H1 (cell line): Measurements from ENCODE around the gene IL17RA. TPM values are rescaled to one million over a fixed set of nuclear protein-coding genes. Genes with fewer than 3 reads are reported as not detected.

ENCODE experiments used
- CTCF ChIA-PET: fragments of 300-600 bp; sonication (Branson Sonifier 250); formaldehyde crosslinking; loops from one replicate; lab custom pipeline; 2021; ENCODE audit not compliant: partially characterized antibody; lab: Charles Lee
- POLR2A ChIA-PET: fragments of 300-600 bp; sonication (Branson Sonifier 250); formaldehyde crosslinking; loops from one replicate; lab custom pipeline; 2021; ENCODE audit warnings: inconsistent platforms; ENCODE audit not compliant: partially characterized antibody; lab: Charles Lee
- DNase-seq, 2 experiments: peaks; one replicate each; pipeline versions ENCODE4 v3.0.0 to v3.0.0-alpha.2; 2010 to 2022; ENCODE audit warnings: low spot score in 2 of 2, low read depth in 1 of 2, mixed read lengths in 1 of 2
- FAIRE-seq: peaks from 2 replicates; lab custom pipeline; 2011; peaks lifted over from hg19 to GRCh38; lab: Jason Lieb, UNC
- H2AFZ ChIP-seq: 2 replicates; pipeline ENCODE4 v1.8.1; 2012; ENCODE audit warnings: low read length, inconsistent platforms
- H2AK5ac ChIP-seq: 2 replicates; pipeline ENCODE4 v1.6.1; 2013; ENCODE audit warnings: low read depth, low read length
- H2BK120ac ChIP-seq: replicated peaks from 2 replicates; pipeline ENCODE3; 2013; ENCODE audit warnings: low read depth, low read length, inconsistent platforms
- H2BK12ac ChIP-seq: 2 replicates; pipeline ENCODE4 v1.6.1; 2013; ENCODE audit warnings: low read depth, low read length
- H2BK15ac ChIP-seq: 2 replicates; pipeline ENCODE4 v1.6.1; 2013; ENCODE audit warnings: low read length
- H2BK20ac ChIP-seq: 2 replicates; pipeline ENCODE4 v1.6.1; 2013; ENCODE audit warnings: low read length
- H2BK5ac ChIP-seq: 2 replicates; pipeline ENCODE4 v1.6.1; 2013; ENCODE audit warnings: low read depth, low read length
- H3K14ac ChIP-seq: 2 replicates; pipeline ENCODE4 v1.6.1; 2013; ENCODE audit warnings: inconsistent platforms; ENCODE audit not compliant: insufficient read length
- H3K18ac ChIP-seq: 2 replicates; pipeline ENCODE4 v1.6.1; 2013; ENCODE audit warnings: low read length; ENCODE audit errors: extremely low read depth
- H3K23ac ChIP-seq: 2 replicates; pipeline ENCODE4 v1.6.1; 2013; ENCODE audit warnings: inconsistent platforms; ENCODE audit not compliant: insufficient read length
- H3K23me2 ChIP-seq: 2 replicates; pipeline ENCODE4 v1.6.1; 2013; ENCODE audit warnings: low read depth, low read length
- H3K27ac ChIP-seq: 2 replicates; pipeline ENCODE4 v1.6.1; 2011; ENCODE audit warnings: low read depth, low read length, inconsistent platforms
- H3K27me3 ChIP-seq, 4 experiments: replicated peaks in 1 of 4; 1 replicate in 1 of 4; 2 replicates in 3 of 4; pipeline versions ENCODE4 v1.6.1 to v1.8.1; 2011 to 2013; ENCODE audit warnings: low read length in 3 of 4, mild to moderate bottlenecking in 3 of 4, inconsistent platforms in 2 of 4, mixed read lengths in 2 of 4, moderate library complexity in 1 of 4; ENCODE audit not compliant: control insufficient read depth in 3 of 4, insufficient read depth in 3 of 4; ENCODE audit errors: extremely low read depth in 1 of 4
- H3K36me3 ChIP-seq, 4 experiments: 2 replicates each; pipeline versions ENCODE4 v1.6.1 to v1.8.1; 2011 to 2013; ENCODE audit warnings: mild to moderate bottlenecking in 4 of 4, low read length in 3 of 4, moderate library complexity in 2 of 4, control low read depth in 1 of 4, inconsistent platforms in 1 of 4; ENCODE audit not compliant: insufficient read depth in 4 of 4, control insufficient read depth in 2 of 4
- H3K4ac ChIP-seq: replicated peaks from 2 replicates; pipeline ENCODE3; 2013; ENCODE audit warnings: low read length, low read depth, mixed read lengths, inconsistent platforms; ENCODE audit not compliant: insufficient read length
- H3K4me1 ChIP-seq, 4 experiments: replicated peaks in 1 of 4; 1 replicate in 1 of 4; 2 replicates in 3 of 4; pipeline versions ENCODE4 v1.6.1 to v1.8.1; 2011 to 2013; ENCODE audit warnings: low read length in 3 of 4, inconsistent platforms in 2 of 4, mixed read lengths in 1 of 4; ENCODE audit not compliant: insufficient read depth in 4 of 4, control insufficient read depth in 3 of 4
- H3K4me2 ChIP-seq, 2 experiments: 2 replicates each; pipeline versions ENCODE4 v1.6.1 to v1.8.1; 2011 to 2013; ENCODE audit warnings: low read depth in 2 of 2, low read length in 2 of 2, control low read depth in 1 of 2, inconsistent platforms in 1 of 2, mild to moderate bottlenecking in 1 of 2; ENCODE audit not compliant: insufficient read depth in 1 of 2
- H3K4me3 ChIP-seq, 4 experiments: fragments of 200-600, 300-600 bp in 1 of 4; sonication (generic), shearing (Covaris generic), sonication (Bioruptor Twin) in 1 of 4; 2 replicates each; pipeline versions ENCODE4 v1.5.1 to v1.8.1; 2011 to 2016; ENCODE audit warnings: low read length in 4 of 4, low read depth in 3 of 4, control low read depth in 2 of 4, inconsistent platforms in 2 of 4, mild to moderate bottlenecking in 2 of 4, mixed read lengths in 1 of 4, moderate library complexity in 1 of 4; ENCODE audit not compliant: insufficient read depth in 2 of 4; ENCODE audit errors: extremely low read depth in 1 of 4
- H3K56ac ChIP-seq: replicated peaks from 2 replicates; pipeline ENCODE3; 2013; ENCODE audit warnings: low read depth, mild to moderate bottlenecking, mixed read lengths, low read length, inconsistent platforms; ENCODE audit not compliant: insufficient read length
- H3K79me1 ChIP-seq: 2 replicates; pipeline ENCODE4 v1.6.1; 2013; ENCODE audit warnings: low read depth, low read length, control low read depth
- H3K79me2 ChIP-seq, 2 experiments: 2 replicates each; pipeline versions ENCODE4 v1.6.1 to v1.8.1; 2012 to 2013; ENCODE audit warnings: low read length in 2 of 2, mild to moderate bottlenecking in 2 of 2, inconsistent platforms in 1 of 2; ENCODE audit not compliant: insufficient read depth in 2 of 2, control insufficient read depth in 1 of 2
- H3K9ac ChIP-seq, 4 experiments: replicated peaks in 1 of 4; 1 replicate in 1 of 4; 2 replicates in 3 of 4; pipeline versions ENCODE4 v1.6.1 to v1.8.1; 2011 to 2013; ENCODE audit warnings: low read depth in 3 of 4, low read length in 3 of 4, control low read depth in 2 of 4, mild to moderate bottlenecking in 2 of 4, moderate library complexity in 2 of 4, inconsistent platforms in 1 of 4; ENCODE audit errors: extremely low read depth in 1 of 4
- H3K9me3 ChIP-seq, 2 experiments: 2 replicates each; pipeline versions ENCODE4 v1.6.1 to v1.8.1; 2012 to 2013; ENCODE audit warnings: mild to moderate bottlenecking in 2 of 2, moderate library complexity in 2 of 2, control low read depth in 1 of 2, inconsistent platforms in 1 of 2, low read depth in 1 of 2, low read length in 1 of 2, mixed read lengths in 1 of 2; ENCODE audit not compliant: insufficient read depth in 2 of 2
- H4K20me1 ChIP-seq, 2 experiments: replicated peaks in 1 of 2; 2 replicates each; pipeline versions ENCODE3 to v1.8.1; 2011 to 2013; ENCODE audit warnings: inconsistent platforms in 2 of 2, low read length in 2 of 2, mild to moderate bottlenecking in 1 of 2; ENCODE audit not compliant: insufficient read depth in 2 of 2, control insufficient read depth in 1 of 2
- H4K5ac ChIP-seq: 2 replicates; pipeline ENCODE4 v1.6.1; 2013; ENCODE audit warnings: low read length, low read depth, mixed read lengths, inconsistent platforms; ENCODE audit not compliant: insufficient read length
- H4K8ac ChIP-seq: 2 replicates; pipeline ENCODE4 v1.8.0; 2013; ENCODE audit warnings: mild to moderate bottlenecking, moderate library complexity, low read length, inconsistent platforms; ENCODE audit not compliant: insufficient read depth; ENCODE audit errors: extremely low read depth
- H4K91ac ChIP-seq: replicated peaks from 2 replicates; pipeline ENCODE3; 2013; ENCODE audit warnings: low read length, mixed read lengths, inconsistent platforms; ENCODE audit not compliant: insufficient read length
- ASH2L ChIP-seq: fragments of 200-600, 300-600 bp; sonication (generic); IDR thresholded peaks from one replicate; pipeline ENCODE4 v1.7.1; 2017; ENCODE audit warnings: low read length
- CBX5 ChIP-seq: fragments of 300-800, 300-1000 bp; sonication (generic); IDR thresholded peaks from 2 replicates; pipeline ENCODE4 v1.7.1; 2016; ENCODE audit warnings: antibody characterized with exemption, low read length, low read depth
- CEBPB ChIP-seq: IDR thresholded peaks from 2 replicates; pipeline ENCODE4 v1.6.1; 2012; ENCODE audit warnings: low read depth, low read length
- EZH2 ChIP-seq: fragments of 200-600 bp; sonication (generic); IDR thresholded peaks from 2 replicates; pipeline ENCODE4 v1.7.1; 2012; ENCODE audit warnings: low read depth, mild to moderate bottlenecking, moderate library complexity, low read length, inconsistent platforms; ENCODE audit not compliant: severe bottlenecking
- JUN ChIP-seq: IDR thresholded peaks from 2 replicates; pipeline ENCODE4 v1.6.1; 2011; ENCODE audit warnings: low read depth, mild to moderate bottlenecking, improper control_type of control experiment, low read length
- JUND ChIP-seq: IDR thresholded peaks from 2 replicates; pipeline ENCODE4 v1.6.1; 2011; ENCODE audit warnings: mild to moderate bottlenecking, improper control_type of control experiment, low read length
- KDM5A ChIP-seq: fragments of 200-600 bp; IDR thresholded peaks from 2 replicates; pipeline ENCODE4 v1.7.1; 2012; ENCODE audit warnings: mild to moderate bottlenecking, low read length, inconsistent platforms, mixed read lengths
- MAFK ChIP-seq: IDR thresholded peaks from 2 replicates; pipeline ENCODE4 v1.6.1; 2012; ENCODE audit warnings: low read depth, mild to moderate bottlenecking, improper control_type of control experiment, low read length
- POU5F1 ChIP-seq: IDR thresholded peaks from 2 replicates; pipeline ENCODE4 v1.6.1; 2011; ENCODE audit warnings: low read depth, mild to moderate bottlenecking, low read length, moderate library complexity
- RFX5 ChIP-seq: IDR thresholded peaks from 2 replicates; pipeline ENCODE4 v1.6.1; 2011; ENCODE audit warnings: low read depth, low read length, improper control_type of control experiment, borderline replicate concordance
- SAP30 ChIP-seq: fragments of 300-600 bp; sonication (generic); IDR thresholded peaks from 2 replicates; pipeline ENCODE4 v1.7.1; 2012; ENCODE audit warnings: low read length, moderate library complexity, mild to moderate bottlenecking, inconsistent platforms; ENCODE audit not compliant: insufficient read depth, insufficient replicate concordance
- SIRT6 ChIP-seq: IDR thresholded peaks from one replicate; pipeline ENCODE4 v1.7.1; 2012; ENCODE audit warnings: low read length, inconsistent platforms
- SUZ12 ChIP-seq: fragments of 200-600 bp; sonication (generic); IDR thresholded peaks from 2 replicates; pipeline ENCODE4 v1.6.1; 2012; ENCODE audit warnings: mild to moderate bottlenecking, inconsistent platforms, low read length, moderate library complexity, mixed read lengths
- TCF12 ChIP-seq: IDR thresholded peaks from 2 replicates; pipeline ENCODE4 v1.6.1; 2011; ENCODE audit warnings: low read depth, mild to moderate bottlenecking, low read length
- TEAD4 ChIP-seq: IDR thresholded peaks from 2 replicates; pipeline ENCODE4 v1.6.1; 2012; ENCODE audit warnings: low read depth, low read length, inconsistent platforms, mixed read lengths
- WGBS, 2 experiments: shearing (Covaris generic) in 1 of 2; methylation state at CpG; one replicate each; pipeline versions ENCODE4 v1.1.6 to v1.1.7; 2013 to 2015; ENCODE audit warnings: low lambda C conversion rate in 2 of 2, mixed read lengths in 2 of 2, inconsistent platforms in 1 of 2, low coverage in 1 of 2, missing lambda C conversion rate in 1 of 2; ENCODE audit not compliant: insufficient replicate concordance in 2 of 2, insufficient coverage in 1 of 2, insufficient read length in 1 of 2; ENCODE audit errors: extremely low coverage in 1 of 2, missing lambda C conversion rate in 1 of 2; 5-methylcytosine and 5-hydroxymethylcytosine counted together
- polyA plus RNA-seq, 7 experiments: library from polyadenylated mRNA; depleted of rRNA in 3 of 7; stranded (reverse) in 5 of 7; unstranded in 2 of 7; fragments of >200 nt in 5 of 7; fragments of 200-250 nt in 2 of 7; gene quantifications; 1 replicate in 5 of 7; 2 replicates in 1 of 7; 4 replicates in 1 of 7; pipeline versions ENCODE4 v1.2.1 to v1.2.3, GENCODE V29; 2011 to 2013; ENCODE audit warnings: missing spikeins in 2 of 7, mixed read lengths in 2 of 7
- total RNA-seq: library from RNA; stranded (reverse); fragmentation: NEBNext Ultra II Directional; extraction: Animal tissue kit (Norgen Biotek cat#: 25700); gene quantifications from 2 replicates; pipeline ENCODE4 v1.2.1, GENCODE V29; 2021
- TF ChIP-seq, protein P1 (sequence below): IDR thresholded peaks from 2 replicates; pipeline ENCODE4 v1.6.1; 2011; ENCODE audit warnings: low read depth, mild to moderate bottlenecking, low read length; ENCODE audit not compliant: insufficient read depth

The IL17RA gene
- total and polyA plus RNA-seq, 2 of the 8 experiments (the other 6 are each of a cell fraction or from before 2014, with no cell fraction given), result 5.6 to 9.9 TPM

DNA sequence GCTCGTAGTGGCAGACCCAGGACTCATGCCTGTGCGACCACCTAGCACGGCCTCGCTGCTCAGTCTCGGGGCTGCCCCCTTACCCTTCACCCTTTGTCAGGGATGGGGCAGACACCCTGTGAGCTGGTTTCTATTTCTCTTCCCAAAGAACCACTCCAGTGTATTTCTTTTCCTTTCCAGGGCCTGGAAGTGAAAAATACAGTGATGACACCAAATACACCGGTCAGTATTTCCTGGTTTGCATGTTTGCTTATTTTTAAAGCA lies 22.7 kb downstream of the IL17RA start:
- DNase-seq (no peak), FAIRE-seq (no peak)
- no peak overlapping the region for H3K4ac ChIP-seq
- 96% methylated on average over 6 of the region's 6 CpGs; no CpG with 5 or more reads in 1 of the 2 experiments for WGBS, 2 experiments
- no peak overlapping the region for H3K14ac ChIP-seq
- no peaks in the 10 kb centered on the region for H3K4me1 ChIP-seq
- H3K4me3 ChIP-seq, result no peak overlapping the region
- no peak overlapping the region for H2AK5ac ChIP-seq
- no peak overlapping the region for H3K18ac ChIP-seq
- H4K20me1 ChIP-seq, result peaks cover 0 to 2% of the 10 kb centered on the region in 2 experiments
- no peak overlapping the region for H3K4me2 ChIP-seq
- POLR2A ChIA-PET, result interaction anchor here (0.8 to 1.6 kb wide), 3 partner anchors 10 to 15 kb away, joined by 3 to 4 read pairs (median 3); no protein-coding TSS in a partner anchor
- H2BK20ac ChIP-seq, result no peak overlapping the region
- no peak overlapping the region for H4K8ac ChIP-seq
- H3K27ac ChIP-seq, result no peak overlapping the region
- H3K23ac ChIP-seq, result no peak overlapping the region
- H2BK12ac ChIP-seq, result no peak overlapping the region
- H3K27me3 ChIP-seq, result no peaks in the 10 kb centered on the region
- no peak overlapping the region for H2BK15ac ChIP-seq
- H2BK120ac ChIP-seq, result no peak overlapping the region
- no peak overlapping the region for H4K91ac ChIP-seq
- no peak overlapping the region for H3K9ac ChIP-seq
- TF ChIP-seq SUZ12 (no peak), SIRT6 (no peak), CEBPB (no peak), MAFK (no peak), ASH2L (no peak), POU5F1 (no peak), JUN (no peak), TCF12 (no peak), CBX5 (no peak), JUND (no peak), KDM5A (no peak), TEAD4 (no peak), EZH2 (no peak), RFX5 (no peak), SAP30 (no peak)
- TF ChIP-seq, protein P1, sequence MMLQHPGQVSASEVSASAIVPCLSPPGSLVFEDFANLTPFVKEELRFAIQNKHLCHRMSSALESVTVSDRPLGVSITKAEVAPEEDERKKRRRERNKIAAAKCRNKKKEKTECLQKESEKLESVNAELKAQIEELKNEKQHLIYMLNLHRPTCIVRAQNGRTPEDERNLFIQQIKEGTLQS, result no peak
- no peak overlapping the region for H2AFZ ChIP-seq
- H3K79me2 ChIP-seq, result no peaks in the 10 kb centered on the region
- H4K5ac ChIP-seq, result no peak overlapping the region
- H3K79me1 ChIP-seq, result no peaks in the 10 kb centered on the region; the same call in 1 of the 2 replicates
- no peaks in the 10 kb centered on the region for H3K23me2 ChIP-seq
- CTCF ChIA-PET, result interaction anchor here (1.6 to 4.2 kb wide), 8 partner anchors 10 to 64 kb away, joined by 4 to 35 read pairs (median 9); no protein-coding TSS in a partner anchor
- no peak overlapping the region for H2BK5ac ChIP-seq
- H3K9me3 ChIP-seq, result no peaks in the 10 kb centered on the region
- H3K56ac ChIP-seq, result no peak overlapping the region
- peaks cover 0 to 11% (median 2%) of the 10 kb centered on the region in 4 experiments; a peak in 1 of 8 replicates for H3K36me3 ChIP-seq
